Smooth muscle cell (in vitro differentiated cells): Measurements from ENCODE around the gene PRR5L. TPM values are rescaled to one million over a fixed set of nuclear protein-coding genes. Genes with fewer than 3 reads are reported as not detected.

Experiments
- DNase-seq: peaks from one replicate; lab custom pipeline; 2025; ENCODE audit not compliant: unreplicated experiment; lab: John Stamatoyannopoulos, UW
- H2AFZ ChIP-seq: fragments of 200-600 bp; sonication (generic); 2 replicates; pipeline ENCODE4 v1.6.0; 2016; ENCODE audit warnings: antibody characterized with exemption, low read depth, mild to moderate bottlenecking
- H3F3A ChIP-seq: fragments of 200-600 bp; sonication (generic); 2 replicates; pipeline ENCODE4 v1.6.0; 2017; ENCODE audit warnings: antibody characterized with exemption, low read depth
- H3K27ac ChIP-seq: fragments of 200-600 bp; sonication (generic); 2 replicates; pipeline ENCODE4 v1.5.1; 2016; ENCODE audit warnings: low read depth, mild to moderate bottlenecking
- H3K27me3 ChIP-seq: fragments of 200-600 bp; sonication (generic); 2 replicates; pipeline ENCODE4 v1.6.1; 2016; ENCODE audit warnings: low read depth, mild to moderate bottlenecking
- H3K36me3 ChIP-seq: fragments of 200-600 bp; sonication (generic); 2 replicates; pipeline ENCODE4 v1.5.1; 2016; ENCODE audit warnings: low read depth
- H3K4me1 ChIP-seq: fragments of 200-600 bp; sonication (generic); 2 replicates; pipeline ENCODE4 v1.5.1; 2016; ENCODE audit warnings: low read depth
- H3K4me2 ChIP-seq: fragments of 200-600 bp; sonication (generic); 2 replicates; pipeline ENCODE4 v1.6.0; 2016; ENCODE audit warnings: mild to moderate bottlenecking
- H3K4me3 ChIP-seq: fragments of 200-600 bp; sonication (generic); 2 replicates; pipeline ENCODE4 v1.5.1; 2016; ENCODE audit warnings: mild to moderate bottlenecking
- H3K79me2 ChIP-seq: fragments of 200-600 bp; sonication (generic); 2 replicates; pipeline ENCODE4 v1.6.0; 2016; ENCODE audit warnings: low read depth, mild to moderate bottlenecking
- H3K9ac ChIP-seq: fragments of 200-600 bp; sonication (generic); 2 replicates; pipeline ENCODE4 v1.6.0; 2016; ENCODE audit warnings: low read depth
- H3K9me3 ChIP-seq: fragments of 200-600 bp; sonication (generic); replicated peaks from 2 replicates; pipeline ENCODE4 v1.5.1; 2016; ENCODE audit warnings: low read depth
- H4K20me1 ChIP-seq: fragments of 200-600 bp; sonication (generic); 2 replicates; pipeline ENCODE4 v1.6.0; 2016; ENCODE audit warnings: low read depth
- CTCF ChIP-seq: fragments of 200-600 bp; sonication (generic); IDR thresholded peaks from 2 replicates; pipeline ENCODE4 v1.5.1; 2017; ENCODE audit warnings: borderline replicate concordance, mild to moderate bottlenecking, antibody characterized with exemption; ENCODE audit not compliant: insufficient read depth, poor library complexity, severe bottlenecking
- whole genome bisulfite sequencing: methylation state at CpG from one replicate; pipeline ENCODE4 v1.1.7; 2016; ENCODE audit warnings: low lambda C conversion rate; 5-methylcytosine and 5-hydroxymethylcytosine counted together
- polyA plus RNA-seq: library from polyadenylated mRNA; unstranded; fragments of >200 nt; fragmentation: Nextera tagmentation; extraction: Ambion mirVana; gene quantifications from 2 replicates; pipeline ENCODE4 v1.2.1, GENCODE V29; 2016
- total RNA-seq: library from RNA; depleted of rRNA; stranded (reverse); fragments of >200 nt; gene quantifications from 2 replicates; pipeline ENCODE4 v1.2.3, GENCODE V29; 2014

PRR5L gene
- total and polyA plus RNA-seq, 2 experiments from 2014 or later, result 21.4 to 41.4 TPM

- no peak overlapping the region for H3K9ac ChIP-seq
- no peaks in the 10 kb centered on the region for H3K27me3 ChIP-seq
- H2AFZ ChIP-seq, result no peak overlapping the region
- peaks cover 13% of the 10 kb centered on the region for H3K4me1 ChIP-seq
- no peak for DNase-seq
- peaks cover 20% of the 10 kb centered on the region for H3K79me2 ChIP-seq
- H4K20me1 ChIP-seq, result no peaks in the 10 kb centered on the region
- H3K36me3 ChIP-seq, result no peaks in the 10 kb centered on the region
- H3K4me2 ChIP-seq, result no peak overlapping the region
- no peak for TF ChIP-seq CTCF
- WGBS, result 71% methylated on average over 4 of the region's 4 CpGs
- no peaks in the 10 kb centered on the region for H3K9me3 ChIP-seq
- H3K27ac ChIP-seq, result peak overlapping the region; percentile 69
- H3F3A ChIP-seq, result peaks cover 22% of the 10 kb centered on the region
- H3K4me3 ChIP-seq, result no peak overlapping the region
These were observed 131.0 kb downstream of the PRR5L start for GRCh38 chr11:36427079-36427478.

DNA sequence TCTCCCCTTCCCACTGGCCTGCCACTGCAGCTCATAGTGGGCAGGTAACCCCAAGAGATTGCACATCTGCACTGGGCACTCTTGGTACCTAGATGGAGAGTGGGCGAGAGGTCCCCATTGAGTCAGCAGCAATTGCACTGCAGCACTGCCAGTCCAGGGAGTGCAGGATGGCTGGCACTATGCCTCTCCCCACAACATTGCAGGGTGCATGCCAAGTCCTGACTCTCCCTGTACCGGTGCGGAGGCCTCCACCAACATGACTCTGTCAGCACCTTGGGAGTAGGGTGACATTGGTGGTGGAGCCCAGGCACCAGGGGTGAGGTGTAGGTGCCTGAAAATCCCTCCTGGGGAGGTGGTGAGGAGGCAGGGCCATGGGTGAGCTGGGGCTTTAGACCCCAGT, 131.8 kb downstream of the PRR5L start:
- Histone ChIP-seq H2AFZ (no peak overlapping the region), H3K9me3 (no peaks in the 10 kb centered on the region), H3K4me3 (no peak overlapping the region), H3K4me2 (no peak overlapping the region), H3K4me1 (peaks cover 16% of the 10 kb centered on the region), H3K27me3 (no peaks in the 10 kb centered on the region), H3K79me2 (peaks cover 20% of the 10 kb centered on the region), H4K20me1 (no peaks in the 10 kb centered on the region), H3K9ac (no peak overlapping the region), H3F3A (peaks cover 25% of the 10 kb centered on the region), H3K36me3 (no peaks in the 10 kb centered on the region), H3K27ac (no peak overlapping the region)
- no peak for DNase-seq
- no peak for TF ChIP-seq CTCF
- 100% methylated on average over 3 of the region's 3 CpGs for WGBS

GRCh38 chr11:36431429-36432092, 135.5 kb downstream of the PRR5L start:
- H3K27me3 ChIP-seq, result no peaks in the 10 kb centered on the region
- H3K9ac ChIP-seq, result peak overlapping the region; percentile 85
- H2AFZ ChIP-seq, result peak overlapping the region; percentile 28
- H3K4me2 ChIP-seq, result peak overlapping the region; percentile 86
- H3K9me3 ChIP-seq, result no peaks in the 10 kb centered on the region
- H3K4me1 ChIP-seq, result peaks cover 16% of the 10 kb centered on the region
- WGBS, result 14% methylated on average over 11 of the region's 11 CpGs
- no peaks in the 10 kb centered on the region for H3K36me3 ChIP-seq
- peak; percentile 11 for DNase-seq
- H3F3A ChIP-seq, result peaks cover 25% of the 10 kb centered on the region
- no peaks in the 10 kb centered on the region for H4K20me1 ChIP-seq
- TF ChIP-seq CTCF, result no peak
- H3K79me2 ChIP-seq, result peaks cover 20% of the 10 kb centered on the region
- H3K4me3 ChIP-seq, result peak overlapping the region; percentile 33
- peak overlapping the region; percentile 99 for H3K27ac ChIP-seq

DNA sequence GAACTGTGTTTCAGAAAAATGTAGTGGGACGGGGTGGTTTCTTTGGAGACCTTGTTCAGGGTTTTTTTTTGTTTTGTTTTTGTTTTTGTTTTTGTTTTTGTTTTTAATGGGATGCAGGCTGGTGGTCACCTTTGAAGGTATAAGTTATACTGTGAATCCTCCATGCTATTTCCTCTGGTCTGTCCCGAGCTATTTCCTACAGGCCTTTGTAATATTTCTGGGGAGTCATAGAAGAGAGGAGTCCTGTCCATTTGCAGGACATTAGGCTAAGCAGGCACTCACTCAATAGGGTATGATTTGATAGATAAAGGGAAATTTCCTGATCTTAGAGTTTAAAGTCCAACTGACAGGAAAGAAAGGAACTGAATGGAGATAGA, 136.0 kb downstream of the PRR5L start:
- H4K20me1 ChIP-seq, result no peaks in the 10 kb centered on the region
- no peak overlapping the region for H2AFZ ChIP-seq
- H3K4me1 ChIP-seq, result peaks cover 16% of the 10 kb centered on the region
- no peaks in the 10 kb centered on the region for H3K9me3 ChIP-seq
- H3K27me3 ChIP-seq, result no peaks in the 10 kb centered on the region
- no peak overlapping the region for H3K4me3 ChIP-seq
- peak overlapping the region; percentile 86 for H3K4me2 ChIP-seq
- H3K9ac ChIP-seq, result peak overlapping the region; percentile 60
- no peak for DNase-seq
- H3K79me2 ChIP-seq, result peaks cover 18% of the 10 kb centered on the region
- no peak for TF ChIP-seq CTCF
- peaks cover 25% of the 10 kb centered on the region for H3F3A ChIP-seq
- H3K27ac ChIP-seq, result peak overlapping the region; percentile 99
- WGBS, result 42% methylated on average over 2 of the region's 2 CpGs
- H3K36me3 ChIP-seq, result no peaks in the 10 kb centered on the region
